ENCODE data around the gene NSUN6. TPM values are rescaled to one million over a fixed set of nuclear protein-coding genes. Genes with fewer than 3 reads are reported as not detected.

The NSUN6 gene
- total RNA-seq, 1 donor from 2014 or later, result 10.8 TPM

- FAIRE-seq (no peak), DNase-seq (ENCODE audit: low read depth) (no peak)
- Histone ChIP-seq H3K4me3 (ENCODE audit: low read depth, low read length) (no peak overlapping the region), H3K27me3 (ENCODE audit: control insufficient read depth, insufficient read depth, low read length) (no peaks in the 10 kb centered on the region), H3K36me3 (ENCODE audit: control insufficient read depth, insufficient read depth, low read length) (no peaks in the 10 kb centered on the region)
- TF ChIP-seq, protein P1, sequence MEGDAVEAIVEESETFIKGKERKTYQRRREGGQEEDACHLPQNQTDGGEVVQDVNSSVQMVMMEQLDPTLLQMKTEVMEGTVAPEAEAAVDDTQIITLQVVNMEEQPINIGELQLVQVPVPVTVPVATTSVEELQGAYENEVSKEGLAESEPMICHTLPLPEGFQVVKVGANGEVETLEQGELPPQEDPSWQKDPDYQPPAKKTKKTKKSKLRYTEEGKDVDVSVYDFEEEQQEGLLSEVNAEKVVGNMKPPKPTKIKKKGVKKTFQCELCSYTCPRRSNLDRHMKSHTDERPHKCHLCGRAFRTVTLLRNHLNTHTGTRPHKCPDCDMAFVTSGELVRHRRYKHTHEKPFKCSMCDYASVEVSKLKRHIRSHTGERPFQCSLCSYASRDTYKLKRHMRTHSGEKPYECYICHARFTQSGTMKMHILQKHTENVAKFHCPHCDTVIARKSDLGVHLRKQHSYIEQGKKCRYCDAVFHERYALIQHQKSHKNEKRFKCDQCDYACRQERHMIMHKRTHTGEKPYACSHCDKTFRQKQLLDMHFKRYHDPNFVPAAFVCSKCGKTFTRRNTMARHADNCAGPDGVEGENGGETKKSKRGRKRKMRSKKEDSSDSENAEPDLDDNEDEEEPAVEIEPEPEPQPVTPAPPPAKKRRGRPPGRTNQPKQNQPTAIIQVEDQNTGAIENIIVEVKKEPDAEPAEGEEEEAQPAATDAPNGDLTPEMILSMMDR (IDR thresholded peaks at IDR 0.05; ENCODE audit: insufficient read depth, low read length, severe bottlenecking), result no peak
These were observed 145.8 kb downstream of the NSUN6 start for GRCh38 chr10:18505456-18506118.

GRCh38 chr10:18504161-18504560 is 147.2 kb downstream of the NSUN6 start:
- TF ChIP-seq, protein P1 (IDR thresholded peaks at IDR 0.05; ENCODE audit: insufficient read depth, low read length, severe bottlenecking), result no peak
- no peak for FAIRE-seq
- Histone ChIP-seq H3K36me3 (ENCODE audit: control insufficient read depth, insufficient read depth, low read length) (no peaks in the 10 kb centered on the region), H3K27me3 (ENCODE audit: control insufficient read depth, insufficient read depth, low read length) (no peaks in the 10 kb centered on the region), H3K4me3 (ENCODE audit: low read depth, low read length) (no peak overlapping the region)
- DNase-seq (ENCODE audit: low read depth), result no peak

- Histone ChIP-seq H3K36me3 (ENCODE audit: control insufficient read depth, insufficient read depth, low read length) (no peaks in the 10 kb centered on the region), H3K27me3 (ENCODE audit: control insufficient read depth, insufficient read depth, low read length) (no peaks in the 10 kb centered on the region), H3K4me3 (ENCODE audit: low read depth, low read length) (no peak overlapping the region)
- DNase-seq (ENCODE audit: low read depth), result no peak
- FAIRE-seq, result no peak
- TF ChIP-seq, protein P1 (IDR thresholded peaks at IDR 0.05; ENCODE audit: insufficient read depth, low read length, severe bottlenecking), result no peak
These were observed 149.8 kb downstream of the NSUN6 start for GRCh38 chr10:18501629-18502028.

- DNase-seq (ENCODE audit: low read depth), result peak; percentile 23
- H3K4me3 ChIP-seq (ENCODE audit: low read depth, low read length), result no peak overlapping the region
- H3K27me3 ChIP-seq (ENCODE audit: control insufficient read depth, insufficient read depth, low read length), result no peaks in the 10 kb centered on the region
- TF ChIP-seq, protein P1 (IDR thresholded peaks at IDR 0.05; ENCODE audit: insufficient read depth, low read length, severe bottlenecking), result no peak
- no peaks in the 10 kb centered on the region for H3K36me3 ChIP-seq (ENCODE audit: control insufficient read depth, insufficient read depth, low read length)
- no peak for FAIRE-seq
These were observed 150.2 kb downstream of the NSUN6 start for GRCh38 chr10:18501198-18501597.

DNA sequence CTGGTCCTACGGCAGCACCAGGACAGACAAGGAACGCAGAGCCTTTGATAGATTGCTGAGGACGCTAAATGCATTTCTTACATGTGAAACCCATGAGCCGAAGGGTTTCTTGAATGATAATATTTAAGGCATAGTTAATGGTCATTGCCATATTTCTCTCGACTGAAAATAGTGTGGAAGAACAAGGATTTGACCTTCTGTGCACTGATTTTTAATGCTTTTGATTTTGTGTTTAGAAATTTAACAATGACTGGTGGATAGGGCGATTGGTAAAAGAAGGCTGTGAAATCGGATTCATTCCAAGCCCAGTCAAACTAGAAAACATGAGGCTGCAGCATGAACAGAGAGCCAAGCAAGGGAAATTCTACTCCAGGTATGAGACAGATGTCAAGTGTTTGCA is 150.8 kb downstream of the NSUN6 start:
- TF ChIP-seq, protein P1 (IDR thresholded peaks at IDR 0.05; ENCODE audit: insufficient read depth, low read length, severe bottlenecking), result no peak
- H3K36me3 ChIP-seq (ENCODE audit: control insufficient read depth, insufficient read depth, low read length), result no peaks in the 10 kb centered on the region
- FAIRE-seq, result no peak
- H3K4me3 ChIP-seq (ENCODE audit: low read depth, low read length), result no peak overlapping the region
- H3K27me3 ChIP-seq (ENCODE audit: control insufficient read depth, insufficient read depth, low read length), result no peaks in the 10 kb centered on the region
- no peak for DNase-seq (ENCODE audit: low read depth)

DNA sequence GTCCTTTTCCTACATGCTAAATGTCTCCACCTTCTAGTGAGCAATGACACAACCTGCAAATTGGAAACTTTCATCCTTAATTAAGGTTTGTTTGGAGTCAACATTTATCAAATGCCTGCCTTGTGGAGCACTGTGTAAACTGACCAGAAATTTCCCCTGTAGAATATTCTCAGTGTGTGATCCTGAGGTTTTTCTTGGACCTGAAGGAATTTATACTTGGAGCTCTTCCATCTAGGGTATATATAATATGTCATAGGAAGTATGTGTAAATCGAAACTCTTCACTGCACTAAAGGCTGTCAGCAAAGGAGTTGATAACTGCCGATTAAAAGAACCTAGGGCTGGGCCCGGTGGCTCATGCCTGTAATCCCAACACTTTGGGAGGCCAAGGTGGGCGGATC is 152.4 kb downstream of the NSUN6 start:
- no peaks in the 10 kb centered on the region for H3K36me3 ChIP-seq (ENCODE audit: control insufficient read depth, insufficient read depth, low read length)
- DNase-seq (ENCODE audit: low read depth) (no peak), FAIRE-seq (no peak)
- TF ChIP-seq, protein P1 (IDR thresholded peaks at IDR 0.05; ENCODE audit: insufficient read depth, low read length, severe bottlenecking), result no peak
- no peak overlapping the region for H3K4me3 ChIP-seq (ENCODE audit: low read depth, low read length)
- no peaks in the 10 kb centered on the region for H3K27me3 ChIP-seq (ENCODE audit: control insufficient read depth, insufficient read depth, low read length)
